Fibroblast of lung (primary cell): ENCODE measurements around the gene EREG. TPM values are rescaled to one million over a fixed set of nuclear protein-coding genes. Genes with fewer than 3 reads are reported as not detected.

ENCODE experiments used
- DNase-seq, 2 donors: peaks; one replicate each; pipeline versions ENCODE4 v3.0.0 to v3.0.0-alpha.2; 2010; ENCODE audit warnings: low read depth in 2 of 2
- H2AFZ ChIP-seq: 2 replicates; pipeline ENCODE4 v1.5.1; 2012; ENCODE audit warnings: low read length, control low read depth, inconsistent platforms
- H3K27ac ChIP-seq: 2 replicates; pipeline ENCODE4 v1.5.1; 2011; ENCODE audit warnings: low read length, control low read depth; ENCODE audit not compliant: insufficient read depth
- H3K27me3 ChIP-seq: 2 replicates; pipeline ENCODE4 v1.5.1; 2011; ENCODE audit warnings: mild to moderate bottlenecking, low read length; ENCODE audit not compliant: control insufficient read depth, insufficient read depth
- H3K36me3 ChIP-seq: 2 replicates; pipeline ENCODE4 v1.5.1; 2011; ENCODE audit warnings: low read length; ENCODE audit not compliant: control insufficient read depth, insufficient read depth
- H3K4me1 ChIP-seq: 2 replicates; pipeline ENCODE4 v1.5.1; 2011; ENCODE audit warnings: low read length; ENCODE audit not compliant: control insufficient read depth, insufficient read depth; ENCODE audit errors: extremely low read depth
- H3K4me2 ChIP-seq: 2 replicates; pipeline ENCODE4 v1.5.1; 2011; ENCODE audit warnings: low read length, control low read depth; ENCODE audit not compliant: insufficient read depth; ENCODE audit errors: extremely low read depth
- H3K4me3 ChIP-seq, 4 experiments: fragments of 200-600 bp in 1 of 4; sonication (generic) in 1 of 4; replicated peaks in 1 of 4; 2 replicates each; pipeline ENCODE4 v1.5.1; 2011 to 2016; ENCODE audit warnings: low read length in 4 of 4, low read depth in 3 of 4, mild to moderate bottlenecking in 3 of 4, control low read depth in 2 of 4, inconsistent platforms in 1 of 4, mixed read lengths in 1 of 4; ENCODE audit not compliant: insufficient read depth in 1 of 4; ENCODE audit errors: control extremely low read depth in 1 of 4
- H3K79me2 ChIP-seq: 2 replicates; pipeline ENCODE4 v1.5.1; 2012; ENCODE audit warnings: mild to moderate bottlenecking, low read length, inconsistent platforms; ENCODE audit not compliant: control insufficient read depth, insufficient read depth
- H3K9ac ChIP-seq: 2 replicates; pipeline ENCODE4 v1.5.1; 2011; ENCODE audit warnings: mild to moderate bottlenecking, low read length, control low read depth; ENCODE audit not compliant: insufficient read depth
- H3K9me3 ChIP-seq: 2 replicates; pipeline ENCODE4 v1.5.1; 2012; ENCODE audit warnings: low read depth, low read length; ENCODE audit not compliant: control insufficient read depth, insufficient read depth
- H4K20me1 ChIP-seq: 2 replicates; pipeline ENCODE4 v1.5.1; 2011; ENCODE audit warnings: low read length; ENCODE audit not compliant: control insufficient read depth, insufficient read depth; ENCODE audit errors: extremely low read depth
- EZH2 ChIP-seq: IDR thresholded peaks from 2 replicates; pipeline ENCODE4 v1.5.1; 2012; ENCODE audit warnings: low read length, control low read depth, mild to moderate bottlenecking; ENCODE audit errors: missing control alignments
- polyA plus RNA-seq, 2 donors: library from polyadenylated mRNA; depleted of rRNA in 1 of 2; stranded (reverse) in 1 of 2; unstranded in 1 of 2; fragments of >200 nt; gene quantifications; 2 replicates each; pipeline ENCODE4 v1.2.1, GENCODE V29; 2011 to 2012; ENCODE audit warnings: missing spikeins in 1 of 2
- total RNA-seq: library from RNA; depleted of rRNA; stranded (reverse); fragments of >200 nt; gene quantifications from 2 replicates; pipeline ENCODE4 v1.2.1, GENCODE V29; 2014
- TF ChIP-seq, protein P1 (sequence below), 2 donors: IDR thresholded peaks in 1 of 2; conservative IDR thresholded peaks in 1 of 2; 1 replicate in 1 of 2; 2 replicates in 1 of 2; pipeline ENCODE4 v1.5.1; 2011 to 2012; ENCODE audit warnings: low read length in 2 of 2, control low read depth in 1 of 2, inconsistent platforms in 1 of 2, low read depth in 1 of 2, mild to moderate bottlenecking in 1 of 2

EREG gene
- total and polyA plus RNA-seq, 2 donors (not counting 1 experiment from before 2014, with no cell fraction given) = 0.41 to 9.9 TPM

- Histone ChIP-seq H3K4me2 (no peak overlapping the region), H2AFZ (no peak overlapping the region), H3K4me3 (no peak overlapping the region), H4K20me1 (no peaks in the 10 kb centered on the region), H3K27me3 (no peaks in the 10 kb centered on the region), H3K9ac (no peak overlapping the region), H3K4me1 (peaks cover 3% of the 10 kb centered on the region), H3K79me2 (no peaks in the 10 kb centered on the region), H3K36me3 (no peaks in the 10 kb centered on the region), H3K27ac (no peak overlapping the region), H3K9me3 (no peaks in the 10 kb centered on the region)
- TF ChIP-seq EZH2 = no peak
- TF ChIP-seq, protein P1, sequence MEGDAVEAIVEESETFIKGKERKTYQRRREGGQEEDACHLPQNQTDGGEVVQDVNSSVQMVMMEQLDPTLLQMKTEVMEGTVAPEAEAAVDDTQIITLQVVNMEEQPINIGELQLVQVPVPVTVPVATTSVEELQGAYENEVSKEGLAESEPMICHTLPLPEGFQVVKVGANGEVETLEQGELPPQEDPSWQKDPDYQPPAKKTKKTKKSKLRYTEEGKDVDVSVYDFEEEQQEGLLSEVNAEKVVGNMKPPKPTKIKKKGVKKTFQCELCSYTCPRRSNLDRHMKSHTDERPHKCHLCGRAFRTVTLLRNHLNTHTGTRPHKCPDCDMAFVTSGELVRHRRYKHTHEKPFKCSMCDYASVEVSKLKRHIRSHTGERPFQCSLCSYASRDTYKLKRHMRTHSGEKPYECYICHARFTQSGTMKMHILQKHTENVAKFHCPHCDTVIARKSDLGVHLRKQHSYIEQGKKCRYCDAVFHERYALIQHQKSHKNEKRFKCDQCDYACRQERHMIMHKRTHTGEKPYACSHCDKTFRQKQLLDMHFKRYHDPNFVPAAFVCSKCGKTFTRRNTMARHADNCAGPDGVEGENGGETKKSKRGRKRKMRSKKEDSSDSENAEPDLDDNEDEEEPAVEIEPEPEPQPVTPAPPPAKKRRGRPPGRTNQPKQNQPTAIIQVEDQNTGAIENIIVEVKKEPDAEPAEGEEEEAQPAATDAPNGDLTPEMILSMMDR (conservative IDR thresholded peaks at IDR 0.05 in 1 of 2, IDR thresholded peaks at IDR 0.05 in 1 of 2; ENCODE audit: low read depth in 1 of 2, low read length in 2 of 2) = no peak
- no peak for DNase-seq
Measured at GRCh38 chr4:74400395-74400794, 35.5 kb downstream of the EREG start.

GRCh38 chr4:74402692-74403456 lies 37.9 kb downstream of the EREG start:
- no peak overlapping the region for H3K4me2 ChIP-seq
- DNase-seq = no peak

DNA sequence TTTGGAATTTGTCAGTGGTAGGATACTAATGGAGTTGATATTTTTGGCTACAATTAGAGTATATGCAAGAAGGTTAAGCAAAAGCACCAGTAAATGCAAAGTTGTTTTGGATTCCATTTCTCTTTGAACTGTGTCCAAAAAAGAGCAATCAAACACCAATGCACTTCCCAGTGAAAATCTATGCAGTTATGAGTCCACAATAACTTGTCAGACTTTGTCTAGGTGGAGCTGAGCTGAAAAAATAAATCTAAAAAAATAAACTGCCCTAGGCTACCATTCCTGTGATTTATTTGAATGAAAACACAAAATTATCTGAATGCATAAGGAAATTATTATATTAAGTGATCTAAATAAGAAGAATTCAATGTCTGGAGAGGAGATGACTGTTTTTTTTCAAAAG lies 42.9 kb downstream of the EREG start:
- Histone ChIP-seq H4K20me1 (no peaks in the 10 kb centered on the region), H3K4me2 (no peak overlapping the region), H3K9ac (no peak overlapping the region)

More at GRCh38 chr4:74402692-74403456, 37.9 kb downstream of the EREG start:
- no peaks in the 10 kb centered on the region for H4K20me1 ChIP-seq
- no peak overlapping the region for H3K9ac ChIP-seq
- no peaks in the 10 kb centered on the region for H3K4me1 ChIP-seq
- no peaks in the 10 kb centered on the region for H3K79me2 ChIP-seq
- H3K36me3 ChIP-seq = no peaks in the 10 kb centered on the region
- H3K9me3 ChIP-seq = no peaks in the 10 kb centered on the region
- no peak overlapping the region for H3K4me3 ChIP-seq
- no peak overlapping the region for H3K27ac ChIP-seq
- H3K27me3 ChIP-seq = no peaks in the 10 kb centered on the region
- H2AFZ ChIP-seq = no peak overlapping the region
- TF ChIP-seq, protein P1 (conservative IDR thresholded peaks at IDR 0.05 in 1 of 2, IDR thresholded peaks at IDR 0.05 in 1 of 2; ENCODE audit: low read depth in 1 of 2, low read length in 2 of 2) = no peak
- TF ChIP-seq EZH2 = no peak

More for the DNA sequence above, 42.9 kb downstream of the EREG start:
- H3K27ac ChIP-seq = no peak overlapping the region
- H3K36me3 ChIP-seq = no peaks in the 10 kb centered on the region
- peak in 1 of 2 donors; percentile 28 for DNase-seq
- no peaks in the 10 kb centered on the region for H3K4me1 ChIP-seq
- H2AFZ ChIP-seq = no peak overlapping the region
- no peaks in the 10 kb centered on the region for H3K27me3 ChIP-seq
- no peak for TF ChIP-seq EZH2
- TF ChIP-seq, protein P1 (conservative IDR thresholded peaks at IDR 0.05 in 1 of 2, IDR thresholded peaks at IDR 0.05 in 1 of 2; ENCODE audit: low read depth in 1 of 2, low read length in 2 of 2) = no peak
- H3K9me3 ChIP-seq = no peaks in the 10 kb centered on the region
- no peak overlapping the region for H3K4me3 ChIP-seq
- H3K79me2 ChIP-seq = no peaks in the 10 kb centered on the region
